ENCODE measurements around the gene DDX10.

The DDX10 gene

GRCh38 chr11:108938604-108939003 is 273.7 kb downstream of the DDX10 start:
- Histone ChIP-seq H3K4me1 (ENCODE audit: low read depth, poor library complexity, severe bottlenecking) (no peaks in the 10 kb centered on the region), H4K20me1 (ENCODE audit: insufficient read depth) (no peaks in the 10 kb centered on the region), H3K4me2 (no peak overlapping the region), H3K27ac (no peak overlapping the region), H3K79me2 (ENCODE audit: insufficient read depth, low read depth) (no peaks in the 10 kb centered on the region), H3K27me3 (ENCODE audit: insufficient read depth, low read depth) (no peaks in the 10 kb centered on the region), H3K36me3 (ENCODE audit: insufficient read depth) (no peaks in the 10 kb centered on the region), H2AFZ (ENCODE audit: low read depth) (no peak overlapping the region), H3K4me3 (IDR thresholded peaks at IDR 0.05; ENCODE audit: insufficient read depth, low read depth, low read length) (no peak overlapping the region), H3K9ac (no peak overlapping the region)
- TF ChIP-seq, protein P1, sequence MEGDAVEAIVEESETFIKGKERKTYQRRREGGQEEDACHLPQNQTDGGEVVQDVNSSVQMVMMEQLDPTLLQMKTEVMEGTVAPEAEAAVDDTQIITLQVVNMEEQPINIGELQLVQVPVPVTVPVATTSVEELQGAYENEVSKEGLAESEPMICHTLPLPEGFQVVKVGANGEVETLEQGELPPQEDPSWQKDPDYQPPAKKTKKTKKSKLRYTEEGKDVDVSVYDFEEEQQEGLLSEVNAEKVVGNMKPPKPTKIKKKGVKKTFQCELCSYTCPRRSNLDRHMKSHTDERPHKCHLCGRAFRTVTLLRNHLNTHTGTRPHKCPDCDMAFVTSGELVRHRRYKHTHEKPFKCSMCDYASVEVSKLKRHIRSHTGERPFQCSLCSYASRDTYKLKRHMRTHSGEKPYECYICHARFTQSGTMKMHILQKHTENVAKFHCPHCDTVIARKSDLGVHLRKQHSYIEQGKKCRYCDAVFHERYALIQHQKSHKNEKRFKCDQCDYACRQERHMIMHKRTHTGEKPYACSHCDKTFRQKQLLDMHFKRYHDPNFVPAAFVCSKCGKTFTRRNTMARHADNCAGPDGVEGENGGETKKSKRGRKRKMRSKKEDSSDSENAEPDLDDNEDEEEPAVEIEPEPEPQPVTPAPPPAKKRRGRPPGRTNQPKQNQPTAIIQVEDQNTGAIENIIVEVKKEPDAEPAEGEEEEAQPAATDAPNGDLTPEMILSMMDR (conservative IDR thresholded peaks at IDR 0.05; ENCODE audit: low read depth, low read length), result no peak

- Histone ChIP-seq H3K79me2 (ENCODE audit: insufficient read depth, low read depth) (no peaks in the 10 kb centered on the region), H2AFZ (ENCODE audit: low read depth) (no peak overlapping the region), H3K36me3 (ENCODE audit: insufficient read depth) (no peaks in the 10 kb centered on the region), H3K9ac (no peak overlapping the region), H3K4me3 (IDR thresholded peaks at IDR 0.05; ENCODE audit: insufficient read depth, low read depth, low read length) (no peak overlapping the region), H3K27ac (no peak overlapping the region), H3K27me3 (ENCODE audit: insufficient read depth, low read depth) (no peaks in the 10 kb centered on the region), H3K4me2 (no peak overlapping the region), H3K4me1 (ENCODE audit: low read depth, poor library complexity, severe bottlenecking) (no peaks in the 10 kb centered on the region), H4K20me1 (ENCODE audit: insufficient read depth) (no peaks in the 10 kb centered on the region)
- TF ChIP-seq, protein P1 (conservative IDR thresholded peaks at IDR 0.05; ENCODE audit: low read depth, low read length), result no peak
These were observed 274.3 kb downstream of the DDX10 start for GRCh38 chr11:108939135-108939534.

GRCh38 chr11:108943853-108944252 is 279.0 kb downstream of the DDX10 start:
- no peaks in the 10 kb centered on the region for H4K20me1 ChIP-seq (ENCODE audit: insufficient read depth)
- no peak overlapping the region for H3K4me3 ChIP-seq (IDR thresholded peaks at IDR 0.05; ENCODE audit: insufficient read depth, low read depth, low read length)
- H3K9ac ChIP-seq, result no peak overlapping the region
- TF ChIP-seq, protein P1 (conservative IDR thresholded peaks at IDR 0.05; ENCODE audit: low read depth, low read length), result no peak
- H3K27me3 ChIP-seq (ENCODE audit: insufficient read depth, low read depth), result no peaks in the 10 kb centered on the region
- H3K27ac ChIP-seq, result no peak overlapping the region
- H3K79me2 ChIP-seq (ENCODE audit: insufficient read depth, low read depth), result no peaks in the 10 kb centered on the region
- no peak overlapping the region for H3K4me2 ChIP-seq
- no peak overlapping the region for H2AFZ ChIP-seq (ENCODE audit: low read depth)
- no peaks in the 10 kb centered on the region for H3K36me3 ChIP-seq (ENCODE audit: insufficient read depth)
- H3K4me1 ChIP-seq (ENCODE audit: low read depth, poor library complexity, severe bottlenecking), result peaks cover 8% of the 10 kb centered on the region

GRCh38 chr11:108944471-108945178 is 279.8 kb downstream of the DDX10 start:
- Histone ChIP-seq H3K4me2 (no peak overlapping the region), H3K27me3 (ENCODE audit: insufficient read depth, low read depth) (no peaks in the 10 kb centered on the region), H3K9ac (no peak overlapping the region), H3K36me3 (ENCODE audit: insufficient read depth) (no peaks in the 10 kb centered on the region), H3K79me2 (ENCODE audit: insufficient read depth, low read depth) (no peaks in the 10 kb centered on the region), H2AFZ (ENCODE audit: low read depth) (no peak overlapping the region), H3K27ac (no peak overlapping the region), H3K4me3 (IDR thresholded peaks at IDR 0.05; ENCODE audit: insufficient read depth, low read depth, low read length) (no peak overlapping the region), H3K4me1 (ENCODE audit: low read depth, poor library complexity, severe bottlenecking) (peaks cover 8% of the 10 kb centered on the region), H4K20me1 (ENCODE audit: insufficient read depth) (no peaks in the 10 kb centered on the region)
- TF ChIP-seq, protein P1 (conservative IDR thresholded peaks at IDR 0.05; ENCODE audit: low read depth, low read length), result no peak
